Left ventricle myocardium inferior (tissue), 1 donor: Measurements from ENCODE around the gene SBNO2. TPM values are rescaled to one million over a fixed set of nuclear protein-coding genes. Genes with fewer than 3 reads are reported as not detected.
A peak's percentile ranks its signal among the peaks of the same experiment; 100 is the strongest.

Source experiments
- DNase-seq: peaks from one replicate; pipeline ENCODE4 v3.0.0-alpha.2; 2020
- H3K27ac ChIP-seq: fragments of 200-600 bp; replicated peaks from 2 replicates; pipeline ENCODE4 v1.8.0; 2021
- H3K27me3 ChIP-seq: fragments of 200-600 bp; 2 replicates; pipeline ENCODE4 v1.8.0; 2021; ENCODE audit warnings: low read depth
- H3K36me3 ChIP-seq: fragments of 200-600 bp; 2 replicates; pipeline ENCODE4 v1.8.0; 2021
- H3K4me1 ChIP-seq: fragments of 200-600 bp; 2 replicates; pipeline ENCODE4 v1.8.0; 2021
- H3K4me3 ChIP-seq: fragments of 200-600 bp; 2 replicates; pipeline ENCODE4 v1.8.0; 2021; ENCODE audit warnings: mild to moderate bottlenecking, moderate library complexity
- H3K9me3 ChIP-seq: fragments of 200-600 bp; replicated peaks from 2 replicates; pipeline ENCODE4 v1.8.0; 2021
- intact Hi-C: fragments of 100-400 bp; cut with micrococcal nuclease; formaldehyde crosslinking; loops from one replicate; pipeline ENCODE4 v1.11.0; 2022
- total RNA-seq: library from RNA; stranded (reverse); fragmentation: NEBNext Ultra II Directional; extraction: Animal tissue kit (Norgen Biotek cat#: 25700); gene quantifications from one replicate; pipeline ENCODE4 v1.2.1, GENCODE V29; 2021
- TF ChIP-seq, protein P1 (sequence below): fragments of 200-600 bp; IDR thresholded peaks from 2 replicates; pipeline ENCODE4 v1.8.0; 2021; ENCODE audit warnings: antibody characterized with exemption, mild to moderate bottlenecking, borderline replicate concordance
- donor health status: DM: no; HTN: yes; CAD: no; lungs with severe emphysema.

The SBNO2 gene
- total RNA-seq, 1 donor from 2014 or later, result 16.9 TPM

DNA sequence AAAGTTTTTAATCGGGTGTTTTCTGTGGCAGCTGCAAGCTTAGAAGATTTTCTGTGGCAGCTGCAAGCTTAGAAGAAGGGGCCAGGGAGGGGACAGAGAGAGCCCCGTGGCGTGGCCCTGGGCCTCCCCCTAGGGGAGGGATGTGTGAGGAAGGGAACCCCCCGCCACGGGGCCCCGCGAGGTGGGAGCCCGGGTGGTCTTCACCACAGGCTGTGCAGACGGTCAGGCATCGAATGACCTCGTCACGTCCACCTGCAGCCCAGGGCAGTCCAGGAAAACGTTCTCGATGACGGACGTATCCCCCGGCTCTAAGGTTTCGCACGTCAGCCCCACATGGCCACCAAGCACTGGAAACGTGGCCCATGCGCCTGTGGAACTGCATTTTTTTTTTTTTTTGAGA lies 87.5 kb downstream of the SBNO2 start:
- no peak overlapping the region for H3K4me3 ChIP-seq
- no peak for DNase-seq
- H3K4me1 ChIP-seq, result peaks cover 12% of the 10 kb centered on the region
- TF ChIP-seq, protein P1, sequence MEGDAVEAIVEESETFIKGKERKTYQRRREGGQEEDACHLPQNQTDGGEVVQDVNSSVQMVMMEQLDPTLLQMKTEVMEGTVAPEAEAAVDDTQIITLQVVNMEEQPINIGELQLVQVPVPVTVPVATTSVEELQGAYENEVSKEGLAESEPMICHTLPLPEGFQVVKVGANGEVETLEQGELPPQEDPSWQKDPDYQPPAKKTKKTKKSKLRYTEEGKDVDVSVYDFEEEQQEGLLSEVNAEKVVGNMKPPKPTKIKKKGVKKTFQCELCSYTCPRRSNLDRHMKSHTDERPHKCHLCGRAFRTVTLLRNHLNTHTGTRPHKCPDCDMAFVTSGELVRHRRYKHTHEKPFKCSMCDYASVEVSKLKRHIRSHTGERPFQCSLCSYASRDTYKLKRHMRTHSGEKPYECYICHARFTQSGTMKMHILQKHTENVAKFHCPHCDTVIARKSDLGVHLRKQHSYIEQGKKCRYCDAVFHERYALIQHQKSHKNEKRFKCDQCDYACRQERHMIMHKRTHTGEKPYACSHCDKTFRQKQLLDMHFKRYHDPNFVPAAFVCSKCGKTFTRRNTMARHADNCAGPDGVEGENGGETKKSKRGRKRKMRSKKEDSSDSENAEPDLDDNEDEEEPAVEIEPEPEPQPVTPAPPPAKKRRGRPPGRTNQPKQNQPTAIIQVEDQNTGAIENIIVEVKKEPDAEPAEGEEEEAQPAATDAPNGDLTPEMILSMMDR, result no peak
- H3K36me3 ChIP-seq, result peaks cover 39% of the 10 kb centered on the region
- H3K27ac ChIP-seq, result no peak overlapping the region
- no peaks in the 10 kb centered on the region for H3K9me3 ChIP-seq
- intact Hi-C loops, result no loop called here
- no peaks in the 10 kb centered on the region for H3K27me3 ChIP-seq

DNA sequence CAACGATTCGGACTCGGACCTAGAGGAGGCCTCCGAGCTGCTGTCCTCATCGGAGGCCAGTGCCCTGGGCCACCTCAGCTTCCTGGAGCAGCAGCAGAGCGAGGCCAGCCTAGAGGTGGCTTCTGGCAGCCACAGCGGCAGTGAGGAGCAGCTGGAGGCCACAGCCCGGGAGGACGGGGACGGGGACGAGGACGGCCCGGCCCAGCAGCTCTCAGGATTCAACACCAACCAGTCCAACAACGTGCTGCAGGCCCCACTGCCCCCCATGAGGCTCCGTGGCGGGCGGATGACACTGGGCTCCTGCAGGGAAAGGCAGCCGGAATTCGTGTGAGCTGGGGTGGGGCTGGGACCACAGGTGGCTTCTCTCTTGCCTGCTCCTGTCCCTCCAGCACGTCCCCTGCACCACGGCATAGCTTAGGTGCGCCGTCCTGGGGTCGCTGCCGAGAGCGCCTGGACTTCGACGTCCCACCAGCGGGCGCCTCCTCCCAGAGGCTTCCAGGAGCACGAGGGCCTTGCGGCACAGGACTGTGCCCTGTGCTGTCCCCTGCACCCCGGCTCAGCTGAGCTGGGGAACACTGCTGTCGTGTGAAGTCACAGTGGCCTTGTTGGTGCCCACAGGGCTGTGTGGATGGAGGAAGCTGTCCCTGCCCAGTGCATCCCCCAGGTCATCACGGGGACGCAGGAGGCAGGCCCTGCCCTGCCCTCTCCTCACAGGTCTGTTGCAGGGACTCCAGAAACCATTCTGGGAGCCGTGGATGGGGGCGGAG lies 88.2 kb downstream of the SBNO2 start:
- TF ChIP-seq, protein P1, result no peak
- H3K27me3 ChIP-seq, result no peaks in the 10 kb centered on the region

DNA sequence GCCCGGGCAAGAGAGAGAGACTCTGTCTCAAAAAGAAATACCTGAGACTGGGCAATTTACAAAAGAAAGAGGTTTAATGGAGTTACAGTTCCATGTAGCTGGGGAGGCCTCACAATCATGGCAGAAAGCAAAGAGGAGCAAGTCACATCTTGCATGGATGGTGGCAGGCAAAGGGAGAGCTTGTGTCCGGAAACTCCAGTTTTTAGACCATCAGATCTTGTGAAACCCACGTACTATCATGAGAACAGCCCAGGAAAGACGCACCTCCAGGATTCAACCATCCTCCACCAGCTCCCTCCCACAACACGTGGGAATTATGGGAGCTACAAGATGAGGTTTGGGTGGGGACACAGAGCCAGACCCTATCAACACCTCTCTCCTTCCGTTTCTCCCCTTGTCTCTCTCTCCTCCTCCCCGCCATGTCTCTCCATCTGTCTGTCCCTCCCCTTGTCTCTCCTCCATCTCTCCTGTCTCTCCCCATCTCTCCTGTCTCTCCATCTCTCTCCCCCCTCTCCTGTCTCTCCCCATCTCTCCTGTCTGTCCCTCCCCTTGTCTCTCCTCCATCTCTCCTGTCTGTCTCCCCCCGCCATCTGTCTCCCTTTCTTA lies 88.9 kb downstream of the SBNO2 start:
- peaks cover 24% of the 10 kb centered on the region for H3K36me3 ChIP-seq
- DNase-seq, result no peak
- no peak overlapping the region for H3K4me3 ChIP-seq
- intact Hi-C loops, result no loop called here
- H3K27me3 ChIP-seq, result no peaks in the 10 kb centered on the region
- H3K9me3 ChIP-seq, result no peaks in the 10 kb centered on the region
- peaks cover 10% of the 10 kb centered on the region for H3K4me1 ChIP-seq
- no peak overlapping the region for H3K27ac ChIP-seq
- TF ChIP-seq, protein P1, result no peak

More for the DNA sequence above, 88.2 kb downstream of the SBNO2 start:
- intact Hi-C loops, result no loop called here
- Histone ChIP-seq H3K36me3 (peaks cover 31% of the 10 kb centered on the region), H3K27ac (no peak overlapping the region), H3K9me3 (no peaks in the 10 kb centered on the region), H3K4me1 (peaks cover 10% of the 10 kb centered on the region), H3K4me3 (no peak overlapping the region)
- DNase-seq, result no peak

DNA sequence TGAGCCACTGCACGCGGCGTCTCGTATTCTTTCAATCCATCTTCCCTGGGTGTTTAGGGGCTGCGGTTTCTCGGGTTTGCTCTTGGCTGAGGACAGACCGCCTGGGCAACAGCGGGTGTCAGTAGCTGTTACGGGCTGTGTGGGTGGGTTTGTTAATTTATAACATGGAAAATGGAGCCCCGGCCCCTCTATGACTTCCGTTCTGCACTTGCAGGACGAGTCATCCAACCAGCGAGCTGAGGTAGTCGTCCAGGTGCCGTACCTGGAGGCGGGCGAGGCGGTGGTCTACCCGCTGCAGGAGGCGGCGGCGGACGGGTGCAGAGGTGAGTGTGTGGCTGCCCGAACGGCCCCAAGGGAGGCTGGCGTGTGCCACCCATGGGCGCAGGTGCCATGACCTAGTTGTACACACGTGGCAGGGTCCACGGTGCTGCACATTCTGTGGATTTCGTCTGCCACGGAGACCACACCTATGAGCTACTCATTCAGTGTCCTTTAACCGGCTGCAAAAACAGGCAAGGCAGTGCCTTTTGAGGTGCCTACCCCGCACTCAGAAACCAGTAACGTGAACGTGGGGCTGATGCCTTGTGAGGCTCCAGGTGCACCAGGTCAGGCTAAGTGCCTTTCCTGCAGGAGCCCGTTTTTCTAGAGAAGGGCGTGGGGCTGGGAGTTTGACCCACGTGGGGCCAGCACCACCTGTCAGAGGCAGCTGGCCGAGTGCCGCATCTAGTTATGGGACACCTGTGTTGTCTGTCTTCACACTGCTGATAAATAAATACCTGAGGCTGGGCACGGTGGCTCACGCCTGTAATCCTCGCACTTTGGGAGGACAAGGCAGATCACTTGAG lies 89.8 kb downstream of the SBNO2 start:
- no peak overlapping the region for H3K27ac ChIP-seq
- H3K9me3 ChIP-seq, result no peaks in the 10 kb centered on the region
- peaks cover 17% of the 10 kb centered on the region for H3K36me3 ChIP-seq
- DNase-seq, result no peak
- H3K27me3 ChIP-seq, result no peaks in the 10 kb centered on the region
- TF ChIP-seq, protein P1, result no peak
- no peak overlapping the region for H3K4me3 ChIP-seq
- intact Hi-C loops, result no loop called here
- peaks cover 10% of the 10 kb centered on the region for H3K4me1 ChIP-seq

DNA sequence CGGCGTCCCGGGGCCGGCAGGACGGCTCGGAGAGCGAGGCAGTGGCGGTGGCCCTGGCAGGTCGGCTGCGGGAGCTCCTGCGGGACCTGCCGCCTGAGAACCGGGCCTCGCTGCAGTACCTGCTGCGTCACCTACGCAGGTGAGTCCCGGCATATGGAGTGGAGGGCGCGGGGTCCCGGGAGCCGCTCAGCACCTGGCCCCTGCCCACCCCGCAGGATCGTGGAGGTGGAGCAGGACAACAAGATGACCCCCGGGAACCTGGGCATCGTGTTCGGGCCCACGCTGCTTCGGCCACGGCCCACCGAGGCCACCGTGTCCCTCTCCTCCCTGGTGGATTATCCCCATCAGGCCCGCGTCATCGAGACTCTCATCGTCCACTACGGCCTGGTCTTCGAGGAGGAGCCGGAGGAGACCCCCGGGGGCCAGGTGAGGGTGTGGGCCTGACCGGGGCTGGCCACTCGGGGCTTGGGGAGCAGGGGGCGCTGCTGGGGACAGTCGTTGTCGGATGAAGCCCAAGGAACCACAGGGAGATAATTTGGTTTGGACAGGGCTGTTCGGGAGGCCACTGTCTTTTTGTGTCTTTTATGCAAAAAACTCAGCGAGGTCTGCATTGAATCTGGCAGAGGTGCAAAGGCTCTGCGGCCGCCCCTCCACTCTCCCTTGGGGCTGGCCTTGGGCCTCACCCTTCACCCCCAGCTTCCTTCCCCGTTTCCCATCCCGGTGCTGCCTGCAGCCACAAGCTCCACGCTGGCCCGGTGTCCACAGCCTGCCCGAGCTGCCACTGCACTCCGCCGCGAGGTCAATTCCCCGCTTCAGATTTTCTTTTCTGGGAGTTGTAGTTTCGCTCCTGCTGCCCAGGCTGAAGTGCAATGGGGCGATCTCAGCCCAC lies 90.9 kb downstream of the SBNO2 start:
- Histone ChIP-seq H3K27me3 (no peaks in the 10 kb centered on the region), H3K27ac (no peak overlapping the region), H3K36me3 (peaks cover 6% of the 10 kb centered on the region), H3K9me3 (no peaks in the 10 kb centered on the region), H3K4me3 (peak overlapping the region; percentile 39), H3K4me1 (peaks cover 10% of the 10 kb centered on the region)
- no peak for DNase-seq
- TF ChIP-seq, protein P1, result no peak
- intact Hi-C loops, result no loop called here
